GM18867 (cell line): Measurements from ENCODE around the gene PCDHB14.
"Not testable (repeated sequence)": the region's sequence is repeated elsewhere in the genome, so short reads cannot be mapped to it uniquely, and the experiment has no call there.

Experiments
- ATAC-seq: cut with Tn5 transposase; IDR thresholded peaks from one replicate; pipeline ENCODE4 v1.9.1; 2021; ENCODE audit warnings: mild to moderate bottlenecking, moderate library complexity; ENCODE audit not compliant: unreplicated experiment

PCDHB14 gene

GRCh38 chr5:141223112-141223783 is at the start of gene PCDHB14:
Gene PCDHB14 (plus strand): TSS chr5:141223343. CDS start chr5:141223506, 163 bp downstream.
- ATAC-seq = no peak

GRCh38 chr5:141174291-141175104 is 48.6 kb upstream of the PCDHB14 start:
- not testable (repeated sequence) for ATAC-seq

- no peak for ATAC-seq
Observed at GRCh38 chr5:141175933-141176332, 47.2 kb upstream of the PCDHB14 start.

GRCh38 chr5:141177577-141178191 is 45.5 kb upstream of the PCDHB14 start, which contains the start of gene PCDHB8:
Gene PCDHB8 (plus strand): TSS chr5:141177790. CDS start chr5:141178035, 245 bp downstream.
- not testable (repeated sequence) for ATAC-seq

- not testable (repeated sequence) for ATAC-seq
Observed at GRCh38 chr5:141179371-141179770, 43.8 kb upstream of the PCDHB14 start.

GRCh38 chr5:141179876-141180275 is 43.3 kb upstream of the PCDHB14 start:
- not testable (repeated sequence) for ATAC-seq

GRCh38 chr5:141180313-141180712 is 42.8 kb upstream of the PCDHB14 start:
- ATAC-seq = no peak

GRCh38 chr5:141182248-141182647 is 40.9 kb upstream of the PCDHB14 start, which contains the start of gene PCDHB16:
Gene PCDHB16 (plus strand): TSS chr5:141182387. CDS start chr5:141182560, 173 bp downstream.
- ATAC-seq = no peak

GRCh38 chr5:141184117-141184855 is 38.9 kb upstream of the PCDHB14 start:
- not testable (repeated sequence) for ATAC-seq

GRCh38 chr5:141186897-141187512 is 36.1 kb upstream of the PCDHB14 start, which contains the start of gene PCDHB9:
Gene PCDHB9 (plus strand): TSS chr5:141187161. CDS start chr5:141187319, 158 bp downstream.
- ATAC-seq = no peak

GRCh38 chr5:141188682-141189081 is 34.5 kb upstream of the PCDHB14 start:
- ATAC-seq = not testable (repeated sequence)

GRCh38 chr5:141189131-141189530 is 34.0 kb upstream of the PCDHB14 start:
- not testable (repeated sequence) for ATAC-seq

GRCh38 chr5:141192110-141192725 is 30.9 kb upstream of the PCDHB14 start, which contains the start of gene PCDHB10:
Gene PCDHB10 (plus strand): TSS chr5:141192353. CDS start chr5:141192553, 200 bp downstream.
- ATAC-seq = no peak

GRCh38 chr5:141194332-141194731 is 28.8 kb upstream of the PCDHB14 start:
- ATAC-seq = not testable (repeated sequence)

- no peak for ATAC-seq
Observed at GRCh38 chr5:141196363-141196762, 26.8 kb upstream of the PCDHB14 start.

GRCh38 chr5:141199359-141200235 is 23.5 kb upstream of the PCDHB14 start, which contains the start of gene PCDHB11:
Gene PCDHB11 (plus strand): TSS chr5:141199627. CDS start chr5:141199775, 148 bp downstream.
- ATAC-seq = no peak

GRCh38 chr5:141201126-141201525 is 22.0 kb upstream of the PCDHB14 start:
- not testable (repeated sequence) for ATAC-seq

- not testable (repeated sequence) for ATAC-seq
Observed at GRCh38 chr5:141201646-141202045, 21.5 kb upstream of the PCDHB14 start.
